Heart left ventricle (tissue), 16 donors: ENCODE results near the gene NAA40. TPM values are rescaled to one million over a fixed set of nuclear protein-coding genes. Genes with fewer than 3 reads are reported as not detected.
"Not testable (repeated sequence)": the region's sequence is repeated elsewhere in the genome, so short reads cannot be mapped to it uniquely, and the experiment has no call there.

Source experiments
- ATAC-seq, 4 donors: fragments of 200-7000 bp; cut with Tn5 transposase; one replicate each; pipeline ENCODE4 v1.9.1; 2020 to 2022; ENCODE audit warnings: moderate library complexity in 4 of 4, mild to moderate bottlenecking in 3 of 4, moderate number of reproducible peaks in 1 of 4
- DNase-seq, 5 donors: peaks; one replicate each; pipeline ENCODE4 v3.0.0-alpha.2; 2020
- H3K27ac ChIP-seq, 12 donors: fragments of 200-600 bp; sonication (generic) in 4 of 12; one replicate each; pipeline versions ENCODE4 v1.5.0 to v1.8.0; 2016 to 2022; ENCODE audit warnings: mild to moderate bottlenecking in 2 of 12
- H3K27me3 ChIP-seq, 9 donors: fragments of 200-600 bp; sonication (generic) in 2 of 9; one replicate each; pipeline versions ENCODE4 v1.5.1 to v1.8.0; 2016 to 2022; ENCODE audit warnings: mild to moderate bottlenecking in 3 of 9
- H3K36me3 ChIP-seq, 9 donors: fragments of 200-600 bp; sonication (generic) in 2 of 9; one replicate each; pipeline versions ENCODE4 v1.5.0 to v1.8.0; 2018 to 2022; ENCODE audit warnings: mild to moderate bottlenecking in 2 of 9
- H3K4me1 ChIP-seq, 12 donors: fragments of 200-600 bp; sonication (generic) in 4 of 12; one replicate each; pipeline versions ENCODE4 v1.5.0 to v1.8.0; 2016 to 2022; ENCODE audit warnings: mild to moderate bottlenecking in 3 of 12
- H3K4me3 ChIP-seq, 12 donors: fragments of 200-600 bp; sonication (generic) in 4 of 12; one replicate each; pipeline versions ENCODE4 v1.5.0 to v1.8.0; 2017 to 2022; ENCODE audit warnings: mild to moderate bottlenecking in 9 of 12, moderate library complexity in 4 of 12
- H3K9me3 ChIP-seq, 12 donors: fragments of 200-600 bp; sonication (generic) in 4 of 12; one replicate each; pipeline versions ENCODE4 v1.5.0 to v1.8.0; 2016 to 2022; ENCODE audit warnings: mild to moderate bottlenecking in 1 of 12
- CTCF ChIP-seq, 12 donors: fragments of 200-600 bp; sonication (generic) in 4 of 12; IDR thresholded peaks; one replicate each; pipeline versions ENCODE4 v1.5.0 to v1.8.0; 2018 to 2022; ENCODE audit warnings: antibody characterized with exemption in 12 of 12, mild to moderate bottlenecking in 5 of 12
- POLR2A ChIP-seq, 2 donors: fragments of 450-650 bp; IDR thresholded peaks; one replicate each; pipeline ENCODE4 v1.6.1; 2017; ENCODE audit warnings: antibody characterized with exemption in 2 of 2, mild to moderate bottlenecking in 2 of 2, moderate library complexity in 2 of 2
- WGBS, 4 donors: extraction: QIAGEN DNeasy Blood & Tissue Kit in 2 of 4; methylation state at CpG; one replicate each; pipeline versions ENCODE4 v1.1.5 to v1.1.7; 2013 to 2018; 5-methylcytosine and 5-hydroxymethylcytosine counted together
- intact Hi-C, 10 donors: fragments of 100-400 bp; cut with DNase I; formaldehyde crosslinking; loops; one replicate each; pipeline versions ENCODE4 v1.11.1 to v1.14.2; 2022
- polyA plus RNA-seq, 2 donors: library from polyadenylated mRNA; stranded (reverse); fragments of 200-250 nt; gene quantifications; one replicate each; pipeline ENCODE4 v1.2.3, GENCODE V29; 2013
- total RNA-seq, 9 donors: library from RNA; depleted of rRNA in 2 of 9; stranded (reverse); fragments of >200 nt in 2 of 9; fragmentation: NEBNext Ultra II Directional in 3 of 9; extraction: Animal tissue kit (Norgen Biotek cat#: 25700) in 3 of 9; gene quantifications; one replicate each; pipeline versions ENCODE4 v1.1.0 to v1.2.4, GENCODE V29; 2016 to 2023
- donor health status: ischemic (EF 13 %, LVEDD 7.1; RV severe dilation, severe dysfunction).
- donor health status: healthy with polysubstance abuse.
- donor health status: DM: no; HTN: yes; CAD: no.
- donor health status: DM: no; HTN: no; CAD: no.
- donor health status: ischemic (EF 25% LVEDD 6.9; RV normal size, moderate dysfunction).
- donor health status: ischemic (EF 25% LVEDD 5.7; RV mildly dilated, moderate dysfunction).
- donor health status: healthy.
- donor health status: DM: yes; HTN: yes; CAD: no.
- donor health status: ischemic (EF 35%, LVEDD 5.7; RV mildly dilated, moderate dysfunction).
- donor health status: nonischemic (EF 11% LVEDD 7.7; RV severe dilation, severe dysfunction).
- donor health status: DM: yes; HTN: yes; CAD: no.
- donor health status: PGD.
- donor health status: ischemic (EF 29% LVEDD 5.4; RV normal size, mild dysfunction).
- donor health status: nonischemic (EF 23%, LVEDD 6.1; RV moderate dilation, normal function).

NAA40 gene
- total and polyA plus RNA-seq, 11 donors = 9.7 to 26.1 (median 19.6) TPM

GRCh38 chr11:63952570-63952969, 13.8 kb downstream of the NAA40 start:
- Histone ChIP-seq H3K9me3 (no peaks in the 10 kb centered on the region), H3K4me1 (peaks cover 0 to 2% (median 0%) of the 10 kb centered on the region in 12 donors), H3K27ac (peak overlapping the region in 1 of 12 donors; percentile 52), H3K27me3 (no peaks in the 10 kb centered on the region), H3K36me3 (peaks cover 0 to 71% (median 62%) of the 10 kb centered on the region in 9 donors), H3K4me3 (no peak overlapping the region)
- intact Hi-C loops = no loop called here
- WGBS, 4 donors = 90 to 99% (median 98%) methylated on average over 4 of the region's 4 CpGs
- no peak for DNase-seq
- TF ChIP-seq POLR2A (IDR thresholded peaks at IDR 0.05) = no peak
- no peak for TF ChIP-seq CTCF (IDR thresholded peaks at IDR 0.05)
- peak in 1 of 4 donors; percentile 10 for ATAC-seq

DNA sequence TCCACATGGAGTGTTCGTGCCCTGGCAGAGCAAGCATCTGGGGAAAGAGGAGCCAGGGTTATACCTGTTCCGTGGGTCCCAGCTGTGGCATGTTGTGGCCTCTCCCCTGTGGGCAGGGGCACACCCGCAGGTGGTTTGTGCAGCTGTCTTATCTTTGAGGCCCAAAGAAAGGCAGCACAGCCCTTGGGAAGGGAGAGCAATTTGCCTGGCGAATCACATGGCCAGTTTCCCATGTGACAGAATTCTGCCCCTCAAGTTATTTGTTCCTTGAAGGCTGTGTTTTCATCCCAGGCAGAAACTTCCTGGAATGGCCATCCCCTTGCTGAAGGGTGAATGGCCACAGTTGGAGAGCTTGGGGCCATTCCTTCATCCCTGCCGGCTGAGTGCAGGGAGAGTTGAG, 19.2 kb downstream of the NAA40 start:
- 77 to 88% (median 86%) methylated on average over 5 of the region's 5 CpGs for WGBS, 4 donors
- no peaks in the 10 kb centered on the region for H3K9me3 ChIP-seq
- no peak overlapping the region for H3K4me3 ChIP-seq
- DNase-seq (no peak), ATAC-seq (no peak)
- peaks cover 0 to 4% (median 0%) of the 10 kb centered on the region in 12 donors for H3K4me1 ChIP-seq
- peaks cover 0 to 37% (median 33%) of the 10 kb centered on the region in 9 donors for H3K36me3 ChIP-seq
- intact Hi-C loops = no loop called here
- no peaks in the 10 kb centered on the region for H3K27me3 ChIP-seq
- H3K27ac ChIP-seq = no peak overlapping the region
- TF ChIP-seq POLR2A (IDR thresholded peaks at IDR 0.05) (no peak), CTCF (IDR thresholded peaks at IDR 0.05) (no peak)

GRCh38 chr11:63961608-63962412, 23.0 kb downstream of the NAA40 start:
- WGBS, 4 donors = 45 to 57% (median 55%) methylated on average over 18 to 19 of the region's 19 CpGs
- Histone ChIP-seq H3K9me3 (no peaks in the 10 kb centered on the region), H3K4me3 (no peak overlapping the region), H3K4me1 (peaks cover 0 to 4% (median 0%) of the 10 kb centered on the region in 12 donors), H3K27ac (no peak overlapping the region), H3K36me3 (peaks cover 0 to 7% (median 0%) of the 10 kb centered on the region in 9 donors), H3K27me3 (no peaks in the 10 kb centered on the region)
- intact Hi-C loops = no loop called here
- ATAC-seq (peak in 3 of 4 donors; percentile 34 to 55 (median 51)), DNase-seq (no peak)
- TF ChIP-seq CTCF (IDR thresholded peaks at IDR 0.05) (no peak), POLR2A (IDR thresholded peaks at IDR 0.05) (no peak)

DNA sequence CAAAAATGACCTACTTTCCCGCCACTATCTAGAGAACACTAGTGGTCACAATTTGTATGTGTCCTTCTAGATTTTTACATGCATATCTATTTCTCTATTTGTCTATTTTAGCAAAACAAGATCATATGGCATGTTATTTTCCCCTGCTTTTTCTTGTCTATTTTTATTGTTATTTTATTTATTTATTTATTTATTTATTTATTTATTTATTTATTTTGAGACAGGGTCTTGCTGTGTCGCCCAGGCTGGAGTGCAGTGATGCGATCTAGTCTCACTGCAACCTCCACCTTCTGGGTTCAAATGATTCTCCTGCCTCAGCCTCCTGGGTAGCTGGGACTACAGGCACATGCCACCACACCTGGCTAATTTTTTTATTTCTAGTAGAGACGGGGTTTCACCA, 25.1 kb downstream of the NAA40 start:
- intact Hi-C loops, H3K27me3 ChIP-seq, H3K9me3 ChIP-seq, H3K4me1 ChIP-seq, H3K36me3 ChIP-seq, H3K27ac ChIP-seq, H3K4me3 ChIP-seq, ATAC-seq, DNase-seq: not testable (repeated sequence)
- 95 to 96% (median 96%) methylated on average over 4 of the region's 4 CpGs for WGBS, 4 donors
